HEK293 (cell line): ENCODE data around the gene PCDH1.

ENCODE experiments used
- CTCF ChIA-PET: fragments of 350-600 bp; formaldehyde crosslinking; extraction: SDS; loops from one replicate; lab custom pipeline; 2021; ENCODE audit warnings: antibody characterized with exemption; lab: Yijun Ruan, JAX
- POLR2A ChIA-PET: fragments of 300-600 bp; formaldehyde crosslinking; extraction: SDS; loops from one replicate; lab custom pipeline; 2020; ENCODE audit warnings: antibody characterized with exemption, inconsistent platforms; lab: Yijun Ruan, JAX
- H3K27ac ChIP-seq: fragments of 200-500 bp; sonication (Bioruptor generic); 2 replicates; pipeline ENCODE4 v1.5.1; 2014; ENCODE audit warnings: low read depth, low read length, control low read depth, inconsistent platforms; ENCODE audit errors: extremely low read depth
- H3K36me3 ChIP-seq, 2 experiments: fragments of 200-500 bp in 1 of 2; sonication (Bioruptor generic) in 1 of 2; 1 replicate in 1 of 2; 2 replicates in 1 of 2; pipeline ENCODE4 v1.5.1; 2014 to 2017; ENCODE audit warnings: inconsistent platforms in 2 of 2, low read length in 2 of 2; ENCODE audit not compliant: control insufficient read depth in 2 of 2, insufficient read depth in 1 of 2
- H3K4me1 ChIP-seq: fragments of 200-500 bp; sonication (Bioruptor generic); 2 replicates; pipeline ENCODE4 v1.5.1; 2014; ENCODE audit warnings: mild to moderate bottlenecking, low read length, inconsistent platforms; ENCODE audit not compliant: control insufficient read depth, insufficient read depth
- H3K4me3 ChIP-seq: 2 replicates; pipeline ENCODE4 v1.5.1; 2011; ENCODE audit warnings: low read depth, mild to moderate bottlenecking, control low read depth, low read length, moderate library complexity
- H3K9me3 ChIP-seq: fragments of 200-500 bp; sonication (Bioruptor generic); 2 replicates; pipeline ENCODE4 v1.5.1; 2014; ENCODE audit warnings: low read depth, low read length, inconsistent platforms; ENCODE audit not compliant: control insufficient read depth, insufficient read depth
- GLIS2 ChIP-seq: fragments of 450-650 bp; formaldehyde crosslinking; IDR thresholded peaks from 2 replicates; pipeline ENCODE4 v1.5.1; 2016; ENCODE audit warnings: missing biosample characterization, missing genetic modification characterization
- HOXA7 ChIP-seq: sonication (generic); formaldehyde crosslinking; IDR thresholded peaks from 2 replicates; pipeline ENCODE4 v1.8.1; 2022; ENCODE audit warnings: missing genetic modification reagents, borderline replicate concordance
- KLF1 ChIP-seq: fragments of 450-650 bp; formaldehyde crosslinking; IDR thresholded peaks from 2 replicates; pipeline ENCODE4 v1.5.1; 2016; ENCODE audit warnings: missing biosample characterization, missing genetic modification characterization
- KLF10 ChIP-seq: fragments of 450-650 bp; IDR thresholded peaks from 2 replicates; pipeline ENCODE4 v1.5.1; 2018; ENCODE audit warnings: missing biosample characterization, mild to moderate bottlenecking, missing genetic modification characterization
- KLF9 ChIP-seq: fragments of 450-650 bp; formaldehyde crosslinking; IDR thresholded peaks from 2 replicates; pipeline ENCODE4 v1.5.1; 2016; ENCODE audit warnings: missing biosample characterization, missing genetic modification characterization, low read depth
- SP7 ChIP-seq: fragments of 450-650 bp; formaldehyde crosslinking; IDR thresholded peaks from 2 replicates; pipeline ENCODE4 v1.5.1; 2016; ENCODE audit warnings: missing biosample characterization, missing genetic modification characterization
- ZFP3 ChIP-seq: fragments of 450-650 bp; formaldehyde crosslinking; IDR thresholded peaks from 2 replicates; pipeline ENCODE4 v1.5.1; 2016; ENCODE audit warnings: low read depth, missing biosample characterization, missing genetic modification characterization
- ZFP37 ChIP-seq: fragments of 450-650 bp; formaldehyde crosslinking; IDR thresholded peaks from 2 replicates; pipeline ENCODE4 v1.5.1; 2016; ENCODE audit warnings: missing biosample characterization, missing genetic modification characterization
- ZNF16 ChIP-seq: fragments of 450-650 bp; formaldehyde crosslinking; IDR thresholded peaks from 2 replicates; pipeline ENCODE4 v1.5.1; 2016; ENCODE audit warnings: low read depth, missing biosample characterization, missing genetic modification characterization
- ZNF211 ChIP-seq: fragments of 450-650 bp; formaldehyde crosslinking; IDR thresholded peaks from 2 replicates; pipeline ENCODE4 v1.5.1; 2016; ENCODE audit warnings: low read depth, missing biosample characterization, missing genetic modification characterization
- ZNF324 ChIP-seq: fragments of 450-650 bp; formaldehyde crosslinking; IDR thresholded peaks from 2 replicates; pipeline ENCODE4 v1.5.1; 2016; ENCODE audit warnings: missing biosample characterization, missing genetic modification characterization
- ZNF585B ChIP-seq: fragments of 450-650 bp; formaldehyde crosslinking; IDR thresholded peaks from 2 replicates; pipeline ENCODE4 v1.5.1; 2016; ENCODE audit warnings: missing biosample characterization, missing genetic modification characterization
- ZNF658 ChIP-seq: fragments of 450-650 bp; formaldehyde crosslinking; IDR thresholded peaks from 2 replicates; pipeline ENCODE4; 2016; ENCODE audit warnings: missing biosample characterization, missing genetic modification characterization
- ZNF677 ChIP-seq: fragments of 450-650 bp; IDR thresholded peaks from 2 replicates; pipeline ENCODE4 v1.5.0; 2018; ENCODE audit warnings: missing biosample characterization, mild to moderate bottlenecking, missing genetic modification characterization, moderate library complexity
- ZNF768 ChIP-seq: fragments of 450-650 bp; formaldehyde crosslinking; IDR thresholded peaks from 2 replicates; pipeline ENCODE4 v1.5.1; 2018; ENCODE audit warnings: missing biosample characterization, mild to moderate bottlenecking, missing genetic modification characterization
- ZNF792 ChIP-seq: fragments of 450-650 bp; formaldehyde crosslinking; IDR thresholded peaks from 2 replicates; pipeline ENCODE4 v1.5.1; 2016; ENCODE audit warnings: missing biosample characterization, missing genetic modification characterization
- TF ChIP-seq, protein P1 (sequence below): fragments of 450-650 bp; formaldehyde crosslinking; IDR thresholded peaks from 2 replicates; pipeline ENCODE4 v1.5.1; 2016; ENCODE audit warnings: missing biosample characterization, missing genetic modification characterization
- TF ChIP-seq, protein P2 (sequence below): fragments of 450-650 bp; formaldehyde crosslinking; IDR thresholded peaks from 2 replicates; pipeline ENCODE4 v1.5.1; 2016; ENCODE audit warnings: missing biosample characterization, missing genetic modification characterization
- TF ChIP-seq, protein P3 (sequence below): fragments of 450-650 bp; formaldehyde crosslinking; IDR thresholded peaks from 2 replicates; pipeline ENCODE4 v1.5.1; 2016; ENCODE audit warnings: missing biosample characterization, missing genetic modification characterization

PCDH1 gene

DNA sequence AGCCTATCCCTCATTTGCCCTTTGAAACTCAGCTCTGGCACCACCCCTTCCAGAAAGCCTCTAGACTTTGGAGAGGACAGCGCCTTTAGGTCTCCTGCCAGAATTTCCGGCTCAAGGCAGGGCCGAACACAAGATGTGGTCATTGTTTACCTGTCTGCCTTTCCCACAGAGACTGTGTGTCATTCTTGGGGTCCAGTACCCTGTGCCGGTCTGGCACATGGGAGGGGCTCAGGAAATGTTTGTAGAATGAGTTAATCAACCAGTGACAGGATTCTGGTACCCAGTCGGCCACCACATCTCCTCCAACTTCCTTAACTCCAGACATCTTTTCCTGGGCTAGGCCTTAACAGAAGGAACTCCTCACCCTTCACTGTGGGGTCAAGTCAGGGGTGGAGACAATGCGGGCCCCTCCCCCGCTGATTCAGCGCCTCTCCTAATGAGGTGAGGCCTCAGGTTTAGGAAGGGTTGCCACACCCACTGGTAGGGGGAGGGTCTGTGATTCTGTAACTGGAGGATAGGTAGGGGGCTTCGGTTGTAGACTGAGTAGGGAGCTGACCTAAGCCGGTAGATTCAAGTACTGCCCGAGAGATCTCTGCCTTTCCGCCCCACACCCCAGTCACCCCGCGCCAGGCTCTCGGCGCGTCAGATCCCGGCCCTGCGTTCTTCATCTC, 29.3 kb downstream of the PCDH1 start:
- CTCF ChIA-PET, result interaction anchor here (0.5 to 1.7 kb wide), 3 partner anchors 29 to 1775 kb away, joined by 3 to 6 read pairs (median 3); partner anchors contain the start of gene PCDH1
- H3K9me3 ChIP-seq, result no peaks in the 10 kb centered on the region
- TF ChIP-seq KLF10 (peak; percentile 66), ZNF211 (tag by site-specific recombination) (no peak), KLF1 (tag by site-specific recombination) (peak; percentile 40; the same call in 1 of the 2 replicates), ZFP37 (tag by site-specific recombination) (0 out of 2 replicates have a peak, but pooled peaks have one; percentile 13), ZFP3 (no peak), ZNF792 (tag by site-specific recombination) (no peak), ZNF324 (tag by site-specific recombination) (no peak; the same call in 1 of the 2 replicates), ZNF677 (tag by site-specific recombination) (no peak), SP7 (tag by site-specific recombination) (peak; percentile 52), ZNF585B (tag by site-specific recombination) (no peak), ZNF16 (tag by site-specific recombination) (no peak), HOXA7 (CRISPR knock-in tag) (no peak), GLIS2 (tag by site-specific recombination) (peak; percentile 53; the same call in 1 of the 2 replicates), KLF9 (peak; percentile 93), ZNF658 (tag by site-specific recombination) (no peak), ZNF768 (no peak)
- TF ChIP-seq, protein P1, sequence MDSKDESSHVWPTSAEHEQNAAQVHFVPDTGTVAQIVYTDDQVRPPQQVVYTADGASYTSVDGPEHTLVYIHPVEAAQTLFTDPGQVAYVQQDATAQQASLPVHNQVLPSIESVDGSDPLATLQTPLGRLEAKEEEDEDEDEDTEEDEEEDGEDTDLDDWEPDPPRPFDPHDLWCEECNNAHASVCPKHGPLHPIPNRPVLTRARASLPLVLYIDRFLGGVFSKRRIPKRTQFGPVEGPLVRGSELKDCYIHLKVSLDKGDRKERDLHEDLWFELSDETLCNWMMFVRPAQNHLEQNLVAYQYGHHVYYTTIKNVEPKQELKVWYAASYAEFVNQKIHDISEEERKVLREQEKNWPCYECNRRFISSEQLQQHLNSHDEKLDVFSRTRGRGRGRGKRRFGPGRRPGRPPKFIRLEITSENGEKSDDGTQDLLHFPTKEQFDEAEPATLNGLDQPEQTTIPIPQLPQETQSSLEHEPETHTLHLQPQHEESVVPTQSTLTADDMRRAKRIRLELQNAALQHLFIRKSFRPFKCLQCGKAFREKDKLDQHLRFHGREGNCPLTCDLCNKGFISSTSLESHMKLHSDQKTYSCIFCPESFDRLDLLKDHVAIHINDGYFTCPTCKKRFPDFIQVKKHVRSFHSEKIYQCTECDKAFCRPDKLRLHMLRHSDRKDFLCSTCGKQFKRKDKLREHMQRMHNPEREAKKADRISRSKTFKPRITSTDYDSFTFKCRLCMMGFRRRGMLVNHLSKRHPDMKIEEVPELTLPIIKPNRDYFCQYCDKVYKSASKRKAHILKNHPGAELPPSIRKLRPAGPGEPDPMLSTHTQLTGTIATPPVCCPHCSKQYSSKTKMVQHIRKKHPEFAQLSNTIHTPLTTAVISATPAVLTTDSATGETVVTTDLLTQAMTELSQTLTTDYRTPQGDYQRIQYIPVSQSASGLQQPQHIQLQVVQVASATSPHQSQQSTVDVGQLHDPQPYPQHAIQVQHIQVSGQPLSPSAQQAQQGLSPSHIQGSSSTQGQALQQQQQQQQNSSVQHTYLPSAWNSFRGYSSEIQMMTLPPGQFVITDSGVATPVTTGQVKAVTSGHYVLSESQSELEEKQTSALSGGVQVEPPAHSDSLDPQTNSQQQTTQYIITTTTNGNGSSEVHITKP, result peak; percentile 76
- TF ChIP-seq, protein P2, sequence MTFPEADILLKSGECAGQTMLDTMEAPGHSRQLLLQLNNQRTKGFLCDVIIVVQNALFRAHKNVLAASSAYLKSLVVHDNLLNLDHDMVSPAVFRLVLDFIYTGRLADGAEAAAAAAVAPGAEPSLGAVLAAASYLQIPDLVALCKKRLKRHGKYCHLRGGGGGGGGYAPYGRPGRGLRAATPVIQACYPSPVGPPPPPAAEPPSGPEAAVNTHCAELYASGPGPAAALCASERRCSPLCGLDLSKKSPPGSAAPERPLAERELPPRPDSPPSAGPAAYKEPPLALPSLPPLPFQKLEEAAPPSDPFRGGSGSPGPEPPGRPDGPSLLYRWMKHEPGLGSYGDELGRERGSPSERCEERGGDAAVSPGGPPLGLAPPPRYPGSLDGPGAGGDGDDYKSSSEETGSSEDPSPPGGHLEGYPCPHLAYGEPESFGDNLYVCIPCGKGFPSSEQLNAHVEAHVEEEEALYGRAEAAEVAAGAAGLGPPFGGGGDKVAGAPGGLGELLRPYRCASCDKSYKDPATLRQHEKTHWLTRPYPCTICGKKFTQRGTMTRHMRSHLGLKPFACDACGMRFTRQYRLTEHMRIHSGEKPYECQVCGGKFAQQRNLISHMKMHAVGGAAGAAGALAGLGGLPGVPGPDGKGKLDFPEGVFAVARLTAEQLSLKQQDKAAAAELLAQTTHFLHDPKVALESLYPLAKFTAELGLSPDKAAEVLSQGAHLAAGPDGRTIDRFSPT (tag by site-specific recombination), result 0 out of 2 replicates have a peak, but pooled peaks have one; percentile 12
- TF ChIP-seq, protein P3, sequence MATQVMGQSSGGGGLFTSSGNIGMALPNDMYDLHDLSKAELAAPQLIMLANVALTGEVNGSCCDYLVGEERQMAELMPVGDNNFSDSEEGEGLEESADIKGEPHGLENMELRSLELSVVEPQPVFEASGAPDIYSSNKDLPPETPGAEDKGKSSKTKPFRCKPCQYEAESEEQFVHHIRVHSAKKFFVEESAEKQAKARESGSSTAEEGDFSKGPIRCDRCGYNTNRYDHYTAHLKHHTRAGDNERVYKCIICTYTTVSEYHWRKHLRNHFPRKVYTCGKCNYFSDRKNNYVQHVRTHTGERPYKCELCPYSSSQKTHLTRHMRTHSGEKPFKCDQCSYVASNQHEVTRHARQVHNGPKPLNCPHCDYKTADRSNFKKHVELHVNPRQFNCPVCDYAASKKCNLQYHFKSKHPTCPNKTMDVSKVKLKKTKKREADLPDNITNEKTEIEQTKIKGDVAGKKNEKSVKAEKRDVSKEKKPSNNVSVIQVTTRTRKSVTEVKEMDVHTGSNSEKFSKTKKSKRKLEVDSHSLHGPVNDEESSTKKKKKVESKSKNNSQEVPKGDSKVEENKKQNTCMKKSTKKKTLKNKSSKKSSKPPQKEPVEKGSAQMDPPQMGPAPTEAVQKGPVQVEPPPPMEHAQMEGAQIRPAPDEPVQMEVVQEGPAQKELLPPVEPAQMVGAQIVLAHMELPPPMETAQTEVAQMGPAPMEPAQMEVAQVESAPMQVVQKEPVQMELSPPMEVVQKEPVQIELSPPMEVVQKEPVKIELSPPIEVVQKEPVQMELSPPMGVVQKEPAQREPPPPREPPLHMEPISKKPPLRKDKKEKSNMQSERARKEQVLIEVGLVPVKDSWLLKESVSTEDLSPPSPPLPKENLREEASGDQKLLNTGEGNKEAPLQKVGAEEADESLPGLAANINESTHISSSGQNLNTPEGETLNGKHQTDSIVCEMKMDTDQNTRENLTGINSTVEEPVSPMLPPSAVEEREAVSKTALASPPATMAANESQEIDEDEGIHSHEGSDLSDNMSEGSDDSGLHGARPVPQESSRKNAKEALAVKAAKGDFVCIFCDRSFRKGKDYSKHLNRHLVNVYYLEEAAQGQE (tag by site-specific recombination), result peak; percentile 21
- TF ChIP-seq, all 188 proteins: peak for 9
- POLR2A ChIA-PET, result interaction anchor here (0.6 to 1.8 kb wide), 6 partner anchors 10 to 147 kb away, joined by 3 to 13 read pairs (median 4); partner anchors contain the start of genes DELE1 and PCDH1
- Histone ChIP-seq H3K27ac (peak overlapping the region; percentile 84), H3K4me3 (peak overlapping the region; percentile 66), H3K4me1 (peaks cover 7% of the 10 kb centered on the region), H3K36me3 (no peaks in the 10 kb centered on the region)
